ENCODE data around the gene CEP250.

GRCh38 chr20:35491823-35492222, 36.4 kb downstream of the CEP250 start:
- TF ChIP-seq, protein P1, sequence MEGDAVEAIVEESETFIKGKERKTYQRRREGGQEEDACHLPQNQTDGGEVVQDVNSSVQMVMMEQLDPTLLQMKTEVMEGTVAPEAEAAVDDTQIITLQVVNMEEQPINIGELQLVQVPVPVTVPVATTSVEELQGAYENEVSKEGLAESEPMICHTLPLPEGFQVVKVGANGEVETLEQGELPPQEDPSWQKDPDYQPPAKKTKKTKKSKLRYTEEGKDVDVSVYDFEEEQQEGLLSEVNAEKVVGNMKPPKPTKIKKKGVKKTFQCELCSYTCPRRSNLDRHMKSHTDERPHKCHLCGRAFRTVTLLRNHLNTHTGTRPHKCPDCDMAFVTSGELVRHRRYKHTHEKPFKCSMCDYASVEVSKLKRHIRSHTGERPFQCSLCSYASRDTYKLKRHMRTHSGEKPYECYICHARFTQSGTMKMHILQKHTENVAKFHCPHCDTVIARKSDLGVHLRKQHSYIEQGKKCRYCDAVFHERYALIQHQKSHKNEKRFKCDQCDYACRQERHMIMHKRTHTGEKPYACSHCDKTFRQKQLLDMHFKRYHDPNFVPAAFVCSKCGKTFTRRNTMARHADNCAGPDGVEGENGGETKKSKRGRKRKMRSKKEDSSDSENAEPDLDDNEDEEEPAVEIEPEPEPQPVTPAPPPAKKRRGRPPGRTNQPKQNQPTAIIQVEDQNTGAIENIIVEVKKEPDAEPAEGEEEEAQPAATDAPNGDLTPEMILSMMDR (conservative IDR thresholded peaks at IDR 0.05; ENCODE audit: low read length), result no peak
- TF ChIP-seq EZH2phosphoT487 (IDR thresholded peaks at IDR 0.05; ENCODE audit: borderline replicate concordance, low read depth, low read length), result no peak

All from OCI-LY7 (cell line).